ENCODE results near the gene ERCC1.
A peak's percentile ranks its signal among the peaks of the same experiment; 100 is the strongest.

ERCC1 gene

GRCh38 chr19:45400192-45400591, 23.5 kb downstream of the ERCC1 start:
- no peak for TF ChIP-seq POLR2A (IDR thresholded peaks at IDR 0.05; ENCODE audit: low read depth, low read length)
- FAIRE-seq = no peak
- DNase-seq (ENCODE audit: insufficient read length, low spot score) = no peak

- FAIRE-seq (no peak), DNase-seq (ENCODE audit: insufficient read length, low spot score) (no peak)
- no peak for TF ChIP-seq POLR2A (IDR thresholded peaks at IDR 0.05; ENCODE audit: low read depth, low read length)
Observed at GRCh38 chr19:45395821-45396617, 27.7 kb downstream of the ERCC1 start.

- no peak for TF ChIP-seq POLR2A (IDR thresholded peaks at IDR 0.05; ENCODE audit: low read depth, low read length)
Observed at GRCh38 chr19:45391871-45392665, 31.6 kb downstream of the ERCC1 start.

GRCh38 chr19:45391346-45391745, 32.4 kb downstream of the ERCC1 start:
- DNase-seq (ENCODE audit: insufficient read length, low spot score) (no peak), FAIRE-seq (no peak)
- no peak for TF ChIP-seq POLR2A (IDR thresholded peaks at IDR 0.05; ENCODE audit: low read depth, low read length)

More at GRCh38 chr19:45391871-45392665, 31.6 kb downstream of the ERCC1 start:
- FAIRE-seq (no peak), DNase-seq (ENCODE audit: insufficient read length, low spot score) (no peak)

GRCh38 chr19:45385392-45386221, 38.1 kb downstream of the ERCC1 start:
- DNase-seq (ENCODE audit: insufficient read length, low spot score) = no peak

GRCh38 chr19:45382426-45382825, 41.3 kb downstream of the ERCC1 start:
- DNase-seq (ENCODE audit: insufficient read length, low spot score) (no peak), FAIRE-seq (no peak)

More at GRCh38 chr19:45385392-45386221, 38.1 kb downstream of the ERCC1 start:
- no peak for FAIRE-seq
- no peak for TF ChIP-seq POLR2A (IDR thresholded peaks at IDR 0.05; ENCODE audit: low read depth, low read length)

GRCh38 chr19:45380107-45380506, 43.6 kb downstream of the ERCC1 start:
- no peak for FAIRE-seq
- TF ChIP-seq POLR2A (IDR thresholded peaks at IDR 0.05; ENCODE audit: low read depth, low read length) = no peak
- no peak for DNase-seq (ENCODE audit: insufficient read length, low spot score)

More at GRCh38 chr19:45382426-45382825, 41.3 kb downstream of the ERCC1 start:
- TF ChIP-seq POLR2A (IDR thresholded peaks at IDR 0.05; ENCODE audit: low read depth, low read length) = no peak

GRCh38 chr19:45376045-45376724, 47.5 kb downstream of the ERCC1 start:
- DNase-seq (ENCODE audit: insufficient read length, low spot score) (peak; percentile 57), FAIRE-seq (peak; percentile 74)
- no peak for TF ChIP-seq POLR2A (IDR thresholded peaks at IDR 0.05; ENCODE audit: low read depth, low read length)

GRCh38 chr19:45370410-45371204, 53.1 kb downstream of the ERCC1 start, which contains the start of gene ERCC2:
ERCC2 (minus strand) TSS chr19:45370573; CDS start chr19:45370540, 33 bp downstream.
- peak; percentile 96 for DNase-seq (ENCODE audit: insufficient read length, low spot score)
- FAIRE-seq = peak; percentile 55
- TF ChIP-seq POLR2A (IDR thresholded peaks at IDR 0.05; ENCODE audit: low read depth, low read length) = 0 out of 2 replicates have a peak, but pooled peaks have one; percentile 20

GRCh38 chr19:45368737-45369340, 54.9 kb downstream of the ERCC1 start:
- DNase-seq (ENCODE audit: insufficient read length, low spot score) (no peak), FAIRE-seq (no peak)
- TF ChIP-seq POLR2A (IDR thresholded peaks at IDR 0.05; ENCODE audit: low read depth, low read length) = no peak

- FAIRE-seq = no peak
- TF ChIP-seq POLR2A (IDR thresholded peaks at IDR 0.05; ENCODE audit: low read depth, low read length) = no peak
- DNase-seq (ENCODE audit: insufficient read length, low spot score) = no peak
Observed at GRCh38 chr19:45368127-45368526, 55.6 kb downstream of the ERCC1 start.

GRCh38 chr19:45364696-45365095, 59.0 kb downstream of the ERCC1 start:
- no peak for DNase-seq (ENCODE audit: insufficient read length, low spot score)
- TF ChIP-seq POLR2A (IDR thresholded peaks at IDR 0.05; ENCODE audit: low read depth, low read length) = no peak
- no peak for FAIRE-seq

All from H54 (cell line).